ENCODE data around the gene TRIM47.

- TF ChIP-seq, protein P1, sequence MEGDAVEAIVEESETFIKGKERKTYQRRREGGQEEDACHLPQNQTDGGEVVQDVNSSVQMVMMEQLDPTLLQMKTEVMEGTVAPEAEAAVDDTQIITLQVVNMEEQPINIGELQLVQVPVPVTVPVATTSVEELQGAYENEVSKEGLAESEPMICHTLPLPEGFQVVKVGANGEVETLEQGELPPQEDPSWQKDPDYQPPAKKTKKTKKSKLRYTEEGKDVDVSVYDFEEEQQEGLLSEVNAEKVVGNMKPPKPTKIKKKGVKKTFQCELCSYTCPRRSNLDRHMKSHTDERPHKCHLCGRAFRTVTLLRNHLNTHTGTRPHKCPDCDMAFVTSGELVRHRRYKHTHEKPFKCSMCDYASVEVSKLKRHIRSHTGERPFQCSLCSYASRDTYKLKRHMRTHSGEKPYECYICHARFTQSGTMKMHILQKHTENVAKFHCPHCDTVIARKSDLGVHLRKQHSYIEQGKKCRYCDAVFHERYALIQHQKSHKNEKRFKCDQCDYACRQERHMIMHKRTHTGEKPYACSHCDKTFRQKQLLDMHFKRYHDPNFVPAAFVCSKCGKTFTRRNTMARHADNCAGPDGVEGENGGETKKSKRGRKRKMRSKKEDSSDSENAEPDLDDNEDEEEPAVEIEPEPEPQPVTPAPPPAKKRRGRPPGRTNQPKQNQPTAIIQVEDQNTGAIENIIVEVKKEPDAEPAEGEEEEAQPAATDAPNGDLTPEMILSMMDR (IDR thresholded peaks at IDR 0.05; ENCODE audit: low read depth, low read length, missing input control), result no peak
- TF ChIP-seq, protein P2, sequence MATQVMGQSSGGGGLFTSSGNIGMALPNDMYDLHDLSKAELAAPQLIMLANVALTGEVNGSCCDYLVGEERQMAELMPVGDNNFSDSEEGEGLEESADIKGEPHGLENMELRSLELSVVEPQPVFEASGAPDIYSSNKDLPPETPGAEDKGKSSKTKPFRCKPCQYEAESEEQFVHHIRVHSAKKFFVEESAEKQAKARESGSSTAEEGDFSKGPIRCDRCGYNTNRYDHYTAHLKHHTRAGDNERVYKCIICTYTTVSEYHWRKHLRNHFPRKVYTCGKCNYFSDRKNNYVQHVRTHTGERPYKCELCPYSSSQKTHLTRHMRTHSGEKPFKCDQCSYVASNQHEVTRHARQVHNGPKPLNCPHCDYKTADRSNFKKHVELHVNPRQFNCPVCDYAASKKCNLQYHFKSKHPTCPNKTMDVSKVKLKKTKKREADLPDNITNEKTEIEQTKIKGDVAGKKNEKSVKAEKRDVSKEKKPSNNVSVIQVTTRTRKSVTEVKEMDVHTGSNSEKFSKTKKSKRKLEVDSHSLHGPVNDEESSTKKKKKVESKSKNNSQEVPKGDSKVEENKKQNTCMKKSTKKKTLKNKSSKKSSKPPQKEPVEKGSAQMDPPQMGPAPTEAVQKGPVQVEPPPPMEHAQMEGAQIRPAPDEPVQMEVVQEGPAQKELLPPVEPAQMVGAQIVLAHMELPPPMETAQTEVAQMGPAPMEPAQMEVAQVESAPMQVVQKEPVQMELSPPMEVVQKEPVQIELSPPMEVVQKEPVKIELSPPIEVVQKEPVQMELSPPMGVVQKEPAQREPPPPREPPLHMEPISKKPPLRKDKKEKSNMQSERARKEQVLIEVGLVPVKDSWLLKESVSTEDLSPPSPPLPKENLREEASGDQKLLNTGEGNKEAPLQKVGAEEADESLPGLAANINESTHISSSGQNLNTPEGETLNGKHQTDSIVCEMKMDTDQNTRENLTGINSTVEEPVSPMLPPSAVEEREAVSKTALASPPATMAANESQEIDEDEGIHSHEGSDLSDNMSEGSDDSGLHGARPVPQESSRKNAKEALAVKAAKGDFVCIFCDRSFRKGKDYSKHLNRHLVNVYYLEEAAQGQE (IDR thresholded peaks at IDR 0.05), result no peak
- TF ChIP-seq, protein P3, sequence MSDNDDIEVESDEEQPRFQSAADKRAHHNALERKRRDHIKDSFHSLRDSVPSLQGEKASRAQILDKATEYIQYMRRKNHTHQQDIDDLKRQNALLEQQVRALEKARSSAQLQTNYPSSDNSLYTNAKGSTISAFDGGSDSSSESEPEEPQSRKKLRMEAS (IDR thresholded peaks at IDR 0.05), result no peak
- TF ChIP-seq RAD21 (IDR thresholded peaks at IDR 0.05) (no peak), SP1 (IDR thresholded peaks at IDR 0.05) (no peak), FOXA2 (IDR thresholded peaks at IDR 0.05) (no peak), TAF1 (conservative IDR thresholded peaks at IDR 0.05) (no peak), NR2F2 (IDR thresholded peaks at IDR 0.05) (no peak), HNF4G (IDR thresholded peaks at IDR 0.05) (no peak), YY1 (IDR thresholded peaks at IDR 0.05) (no peak), JUND (IDR thresholded peaks at IDR 0.05) (no peak)
- TF ChIP-seq, protein P4, sequence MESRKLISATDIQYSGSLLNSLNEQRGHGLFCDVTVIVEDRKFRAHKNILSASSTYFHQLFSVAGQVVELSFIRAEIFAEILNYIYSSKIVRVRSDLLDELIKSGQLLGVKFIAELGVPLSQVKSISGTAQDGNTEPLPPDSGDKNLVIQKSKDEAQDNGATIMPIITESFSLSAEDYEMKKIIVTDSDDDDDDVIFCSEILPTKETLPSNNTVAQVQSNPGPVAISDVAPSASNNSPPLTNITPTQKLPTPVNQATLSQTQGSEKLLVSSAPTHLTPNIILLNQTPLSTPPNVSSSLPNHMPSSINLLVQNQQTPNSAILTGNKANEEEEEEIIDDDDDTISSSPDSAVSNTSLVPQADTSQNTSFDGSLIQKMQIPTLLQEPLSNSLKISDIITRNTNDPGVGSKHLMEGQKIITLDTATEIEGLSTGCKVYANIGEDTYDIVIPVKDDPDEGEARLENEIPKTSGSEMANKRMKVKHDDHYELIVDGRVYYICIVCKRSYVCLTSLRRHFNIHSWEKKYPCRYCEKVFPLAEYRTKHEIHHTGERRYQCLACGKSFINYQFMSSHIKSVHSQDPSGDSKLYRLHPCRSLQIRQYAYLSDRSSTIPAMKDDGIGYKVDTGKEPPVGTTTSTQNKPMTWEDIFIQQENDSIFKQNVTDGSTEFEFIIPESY (IDR thresholded peaks at IDR 0.05), result no peak
- TF ChIP-seq, protein P5, sequence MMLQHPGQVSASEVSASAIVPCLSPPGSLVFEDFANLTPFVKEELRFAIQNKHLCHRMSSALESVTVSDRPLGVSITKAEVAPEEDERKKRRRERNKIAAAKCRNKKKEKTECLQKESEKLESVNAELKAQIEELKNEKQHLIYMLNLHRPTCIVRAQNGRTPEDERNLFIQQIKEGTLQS (IDR thresholded peaks at IDR 0.05), result no peak
Observed at GRCh38 chr17:75842411-75842810, 36.0 kb downstream of the TRIM47 start.
